PFSK-1 (cell line): ENCODE results near the gene ACOXL.

Experiments
- FOXP2 ChIP-seq: optimal IDR thresholded peaks from 2 replicates; pipeline ENCODE3; 2011; ENCODE audit warnings: borderline replicate concordance, control low read depth, inconsistent platforms; ENCODE audit not compliant: insufficient read depth; ENCODE audit errors: extremely low read length, extremely low read depth
- POLR2AphosphoS5 ChIP-seq: IDR thresholded peaks from 2 replicates; pipeline ENCODE4 v1.6.1; 2012; ENCODE audit warnings: low read depth, mild to moderate bottlenecking, control low read depth, low read length, moderate library complexity
- REST ChIP-seq, 2 experiments: IDR thresholded peaks; 2 replicates each; pipeline versions ENCODE4 v1.6.1 to v1.8.0; 2011 to 2012; ENCODE audit warnings: low read depth in 2 of 2, low read length in 2 of 2, control low read depth in 1 of 2, inconsistent platforms in 1 of 2, mild to moderate bottlenecking in 1 of 2, moderate library complexity in 1 of 2; ENCODE audit not compliant: insufficient read depth in 1 of 2
- SIN3A ChIP-seq: IDR thresholded peaks from 2 replicates; pipeline ENCODE4 v1.6.1; 2012; ENCODE audit warnings: mild to moderate bottlenecking, low read length, moderate library complexity, borderline replicate concordance; ENCODE audit not compliant: insufficient read depth
- TAF1 ChIP-seq: IDR thresholded peaks from 2 replicates; pipeline ENCODE4 v1.6.1; 2012; ENCODE audit warnings: low read length, control low read depth, borderline replicate concordance; ENCODE audit not compliant: insufficient read depth

Gene ACOXL

GRCh38 chr2:110770959-110771431, 38.6 kb downstream of the ACOXL start:
- TF ChIP-seq POLR2AphosphoS5: no peak
- TF ChIP-seq REST (IDR thresholded peaks at IDR 0.05; ENCODE audit: insufficient read depth in 1 of 2, low read depth in 2 of 2, low read length in 2 of 2): peak; percentile 81 to 91
- peak; percentile 69 for TF ChIP-seq FOXP2
- TF ChIP-seq TAF1: no peak
- TF ChIP-seq SIN3A: peak; percentile 95; the same call in 1 of the 2 replicates

GRCh38 chr2:110771547-110772382, 39.4 kb downstream of the ACOXL start:
- TF ChIP-seq POLR2AphosphoS5: no peak
- no peak for TF ChIP-seq TAF1

- no peak for TF ChIP-seq SIN3A
- no peak for TF ChIP-seq REST (IDR thresholded peaks at IDR 0.05; ENCODE audit: insufficient read depth in 1 of 2, low read depth in 2 of 2, low read length in 2 of 2)
- TF ChIP-seq TAF1: no peak
- TF ChIP-seq POLR2AphosphoS5: no peak
- no peak for TF ChIP-seq FOXP2
Observed at GRCh38 chr2:110772383-110772755, 40.0 kb downstream of the ACOXL start.

- TF ChIP-seq TAF1 (no peak), REST (IDR thresholded peaks at IDR 0.05; ENCODE audit: insufficient read depth in 1 of 2, low read depth in 2 of 2, low read length in 2 of 2) (no peak), POLR2AphosphoS5 (no peak), FOXP2 (no peak), SIN3A (no peak)
Observed at GRCh38 chr2:110773401-110773921, 41.1 kb downstream of the ACOXL start.

- TF ChIP-seq FOXP2 (no peak), REST (IDR thresholded peaks at IDR 0.05; ENCODE audit: insufficient read depth in 1 of 2, low read depth in 2 of 2, low read length in 2 of 2) (no peak), POLR2AphosphoS5 (no peak), TAF1 (no peak), SIN3A (no peak)
Observed at GRCh38 chr2:110774701-110775100, 42.3 kb downstream of the ACOXL start.
